ENCODE results near the gene TLX2.

The TLX2 gene

GRCh38 chr2:74496997-74497776, 17.1 kb upstream of the TLX2 start:
- no peak for DNase-seq (ENCODE audit: low read depth, low spot score)

GRCh38 chr2:74497777-74498499, 16.3 kb upstream of the TLX2 start:
- DNase-seq (ENCODE audit: low read depth, low spot score), result no peak

- no peak for DNase-seq (ENCODE audit: low read depth, low spot score)
Measured at GRCh38 chr2:74498500-74499266, 15.6 kb upstream of the TLX2 start.

- DNase-seq (ENCODE audit: low read depth, low spot score), result no peak
Measured at GRCh38 chr2:74499267-74499939, 14.8 kb upstream of the TLX2 start, which contains the start of gene LBX2. Gene LBX2, minus strand, starts transcription at chr2:74499603. Its CDS starts 66 bp downstream, at chr2:74499537.

- DNase-seq (ENCODE audit: low read depth, low spot score), result no peak
Measured at GRCh38 chr2:74499940-74500577, 14.2 kb upstream of the TLX2 start.

GRCh38 chr2:74500578-74500946, 13.7 kb upstream of the TLX2 start:
- no peak for DNase-seq (ENCODE audit: low read depth, low spot score)

GRCh38 chr2:74501335-74502071, 12.7 kb upstream of the TLX2 start:
- no peak for DNase-seq (ENCODE audit: low read depth, low spot score)

GRCh38 chr2:74502147-74502719, 12.0 kb upstream of the TLX2 start:
- DNase-seq (ENCODE audit: low read depth, low spot score), result no peak

GRCh38 chr2:74502720-74503505, 11.3 kb upstream of the TLX2 start:
- DNase-seq (ENCODE audit: low read depth, low spot score), result no peak

- DNase-seq (ENCODE audit: low read depth, low spot score), result no peak
Measured at GRCh38 chr2:74503506-74504475, 10.5 kb upstream of the TLX2 start.

- DNase-seq (ENCODE audit: low read depth, low spot score), result no peak
Measured at GRCh38 chr2:74504591-74504990, 9.7 kb upstream of the TLX2 start.

- DNase-seq (ENCODE audit: low read depth, low spot score), result no peak
Measured at GRCh38 chr2:74505448-74506246, 8.6 kb upstream of the TLX2 start.

GRCh38 chr2:74507145-74507925, 6.9 kb upstream of the TLX2 start, which contains the start of gene PCGF1:
Gene PCGF1, minus strand, starts transcription at chr2:74507695. Its CDS starts 27 bp downstream, at chr2:74507668.
- DNase-seq (ENCODE audit: low read depth, low spot score), result peak; percentile 84

- no peak for DNase-seq (ENCODE audit: low read depth, low spot score)
Measured at GRCh38 chr2:74507926-74508520, 6.2 kb upstream of the TLX2 start.

- no peak for DNase-seq (ENCODE audit: low read depth, low spot score)
Measured at GRCh38 chr2:74510272-74510671, 4.0 kb upstream of the TLX2 start.
